BE2C (cell line): ENCODE measurements around the gene OSBPL2.

ENCODE experiments used
- DNase-seq: peaks from one replicate; pipeline ENCODE4 v3.0.0-alpha.2; 2020
- H3K27me3 ChIP-seq: fragments of 250-450 bp; sonication (Bioruptor Pico); 2 replicates; pipeline ENCODE4 v1.5.1; 2020; ENCODE audit warnings: mild to moderate bottlenecking
- H3K36me3 ChIP-seq: fragments of 250-450 bp; sonication (Bioruptor Pico); 2 replicates; pipeline ENCODE4 v1.5.1; 2020; ENCODE audit warnings: mild to moderate bottlenecking
- H3K4me1 ChIP-seq: fragments of 250-450 bp; sonication (Bioruptor Pico); 2 replicates; pipeline ENCODE4 v1.5.1; 2020
- H3K4me3 ChIP-seq: 2 replicates; pipeline ENCODE4 v1.5.1; 2011; ENCODE audit warnings: low read depth, low read length
- H3K9me3 ChIP-seq: fragments of 250-450 bp; sonication (Bioruptor Pico); 2 replicates; pipeline ENCODE4 v1.5.1; 2020
- TF ChIP-seq, protein P1 (sequence below): IDR thresholded peaks from 2 replicates; pipeline ENCODE4 v1.5.1; 2012; ENCODE audit warnings: mild to moderate bottlenecking, low read depth, low read length

The OSBPL2 gene

DNA sequence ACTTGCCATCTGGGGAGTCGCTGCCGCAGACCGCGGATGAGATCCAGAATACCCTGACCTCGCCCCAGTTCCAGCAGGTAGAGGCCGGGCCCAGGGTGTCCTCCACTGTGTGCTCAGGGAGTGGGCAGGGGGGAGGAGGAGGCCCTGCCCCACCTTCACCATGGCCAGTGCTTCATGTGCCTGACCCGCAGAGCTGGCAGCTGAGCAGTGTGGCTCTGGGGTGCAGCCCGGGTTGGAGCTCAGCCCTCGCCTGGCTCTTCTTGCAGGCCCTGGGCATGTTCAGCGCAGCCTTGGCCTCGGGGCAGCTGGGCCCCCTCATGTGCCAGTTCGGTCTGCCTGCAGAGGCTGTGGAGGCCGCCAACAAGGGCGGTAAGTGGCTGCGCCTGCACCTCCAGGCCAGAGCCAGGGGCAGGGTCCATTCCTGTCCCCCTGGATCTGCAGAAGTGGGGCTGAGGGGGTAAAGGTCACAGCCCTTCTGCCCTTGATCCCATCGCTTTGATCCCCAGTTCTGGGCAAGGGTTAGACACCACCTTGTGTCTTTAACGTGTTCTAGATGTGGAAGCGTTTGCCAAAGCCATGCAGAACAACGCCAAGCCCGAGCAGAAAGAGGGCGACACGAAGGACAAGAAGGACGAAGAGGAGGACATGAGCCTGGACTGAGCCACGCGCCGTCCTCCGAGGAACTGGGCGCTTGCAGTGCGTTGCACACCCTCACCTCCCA lies 69.9 kb downstream of the OSBPL2 start:
- Histone ChIP-seq H3K4me3 (no peak overlapping the region), H3K27me3 (no peaks in the 10 kb centered on the region), H3K9me3 (no peaks in the 10 kb centered on the region), H3K36me3 (peaks cover 58% of the 10 kb centered on the region), H3K4me1 (no peaks in the 10 kb centered on the region)
- no peak for DNase-seq
- TF ChIP-seq, protein P1, sequence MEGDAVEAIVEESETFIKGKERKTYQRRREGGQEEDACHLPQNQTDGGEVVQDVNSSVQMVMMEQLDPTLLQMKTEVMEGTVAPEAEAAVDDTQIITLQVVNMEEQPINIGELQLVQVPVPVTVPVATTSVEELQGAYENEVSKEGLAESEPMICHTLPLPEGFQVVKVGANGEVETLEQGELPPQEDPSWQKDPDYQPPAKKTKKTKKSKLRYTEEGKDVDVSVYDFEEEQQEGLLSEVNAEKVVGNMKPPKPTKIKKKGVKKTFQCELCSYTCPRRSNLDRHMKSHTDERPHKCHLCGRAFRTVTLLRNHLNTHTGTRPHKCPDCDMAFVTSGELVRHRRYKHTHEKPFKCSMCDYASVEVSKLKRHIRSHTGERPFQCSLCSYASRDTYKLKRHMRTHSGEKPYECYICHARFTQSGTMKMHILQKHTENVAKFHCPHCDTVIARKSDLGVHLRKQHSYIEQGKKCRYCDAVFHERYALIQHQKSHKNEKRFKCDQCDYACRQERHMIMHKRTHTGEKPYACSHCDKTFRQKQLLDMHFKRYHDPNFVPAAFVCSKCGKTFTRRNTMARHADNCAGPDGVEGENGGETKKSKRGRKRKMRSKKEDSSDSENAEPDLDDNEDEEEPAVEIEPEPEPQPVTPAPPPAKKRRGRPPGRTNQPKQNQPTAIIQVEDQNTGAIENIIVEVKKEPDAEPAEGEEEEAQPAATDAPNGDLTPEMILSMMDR = no peak

- no peak for DNase-seq
- Histone ChIP-seq H3K4me3 (no peak overlapping the region), H3K4me1 (no peaks in the 10 kb centered on the region), H3K27me3 (no peaks in the 10 kb centered on the region), H3K9me3 (no peaks in the 10 kb centered on the region), H3K36me3 (peaks cover 49% of the 10 kb centered on the region)
- TF ChIP-seq, protein P1 = no peak
Measured at GRCh38 chr20:62309198-62309944, 71.0 kb downstream of the OSBPL2 start.

- H3K4me1 ChIP-seq = no peaks in the 10 kb centered on the region
- no peak overlapping the region for H3K4me3 ChIP-seq
- DNase-seq = no peak
- TF ChIP-seq, protein P1 = no peak
- H3K27me3 ChIP-seq = no peaks in the 10 kb centered on the region
- no peaks in the 10 kb centered on the region for H3K9me3 ChIP-seq
- peaks cover 41% of the 10 kb centered on the region for H3K36me3 ChIP-seq
Measured at GRCh38 chr20:62309947-62310756, 71.8 kb downstream of the OSBPL2 start.

- H3K9me3 ChIP-seq = no peaks in the 10 kb centered on the region
- no peak for DNase-seq
- TF ChIP-seq, protein P1 = no peak
- H3K27me3 ChIP-seq = no peaks in the 10 kb centered on the region
- H3K36me3 ChIP-seq = peaks cover 35% of the 10 kb centered on the region
- H3K4me3 ChIP-seq = no peak overlapping the region
- H3K4me1 ChIP-seq = no peaks in the 10 kb centered on the region
Measured at GRCh38 chr20:62310757-62311121, 72.4 kb downstream of the OSBPL2 start.

- Histone ChIP-seq H3K36me3 (peaks cover 31% of the 10 kb centered on the region), H3K4me1 (no peaks in the 10 kb centered on the region)
- TF ChIP-seq, protein P1 = no peak
Measured at GRCh38 chr20:62311150-62311549, 72.8 kb downstream of the OSBPL2 start.

More at GRCh38 chr20:62311150-62311549, 72.8 kb downstream of the OSBPL2 start:
- DNase-seq = no peak
- H3K4me3 ChIP-seq = no peak overlapping the region
- no peaks in the 10 kb centered on the region for H3K9me3 ChIP-seq
- no peaks in the 10 kb centered on the region for H3K27me3 ChIP-seq
